ENCODE data around the gene SPINK14. TPM values are rescaled to one million over a fixed set of nuclear protein-coding genes. Genes with fewer than 3 reads are reported as not detected.

Gene SPINK14
- total RNA-seq, result not detected in 2 replicates

DNA sequence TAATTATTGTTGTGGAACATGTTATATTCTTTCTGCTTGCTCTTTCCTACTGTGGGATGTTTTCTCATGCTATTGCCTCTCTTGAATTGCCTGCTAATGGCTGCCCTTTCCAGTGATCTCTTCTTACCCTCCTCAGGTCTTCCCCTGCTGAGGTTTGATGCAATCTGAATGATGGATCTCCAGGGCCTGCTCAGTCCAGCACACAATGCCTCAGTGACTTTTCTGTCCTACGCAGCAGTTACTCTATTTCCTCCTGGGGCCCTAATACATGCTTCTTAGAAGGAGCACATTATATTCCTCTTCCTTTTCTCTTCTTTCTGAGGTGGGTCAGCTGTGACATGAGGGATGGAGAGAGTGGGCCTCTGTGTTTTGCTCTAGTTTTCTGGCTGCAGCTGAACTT is at the start of gene SPINK14:
SPINK14 (plus strand) TSS at position 301 of the 400 bp plus-strand sequence. CDS start 1,187 bp downstream, outside the sequence.

GRCh38 chr5:148202531-148203203 is 34.3 kb downstream of the SPINK14 start, which contains the start of gene SPINK6:
Gene SPINK6, plus strand, starts transcription at chr5:148203042. Its CDS starts 55 bp downstream, at chr5:148203097.

Other genes starting within 250 kb of the SPINK14 start
- gene SPINK5, start 104.6 kb upstream of the SPINK14 start, total RNA-seq, result 0.95 and 1.6 TPM in 2 replicates
- gene SPINK6, start 34.5 kb downstream of the SPINK14 start, total RNA-seq, result 10.3 and 28.1 TPM in 2 replicates
- not detected in 2 replicates for gene MARCOL, start 70.0 kb downstream of the SPINK14 start, total RNA-seq
- not detected in 2 replicates for gene SPINK13, start 100.2 kb downstream of the SPINK14 start, total RNA-seq
- gene SPINK7, start 143.9 kb downstream of the SPINK14 start, total RNA-seq, result 0.47 TPM in 1 of 2 replicates, not detected in the other
- not detected in 2 replicates for gene SPINK9, start 167.0 kb downstream of the SPINK14 start, total RNA-seq
- gene FBXO38, start 215.4 kb downstream of the SPINK14 start, total RNA-seq, result 17.2 and 21.1 TPM in 2 replicates

Measured in hair follicular keratinocyte (primary cell).